IMR-90 (cell line): ENCODE data around the gene RTN4RL2. TPM values are rescaled to one million over a fixed set of nuclear protein-coding genes. Genes with fewer than 3 reads are reported as not detected.

Experiments used
- ATAC-seq: fragments of 200-7000 bp; cut with Tn5 transposase; 2 replicates; pipeline ENCODE4 v1.9.1; 2020; ENCODE audit warnings: low read depth, mild to moderate bottlenecking, moderate library complexity
- BruUV-seq: library from RNA; stranded (reverse); fragments of 400-500 nt; replicated peaks from 2 replicates; lab custom pipeline; 2021; lab: Mats Ljungman, UMichigan
- CTCF ChIA-PET: fragments of 300-600 bp; formaldehyde crosslinking; extraction: SDS; loops from one replicate; lab custom pipeline; 2021; ENCODE audit warnings: antibody characterized with exemption; lab: Yijun Ruan, JAX
- POLR2A ChIA-PET: fragments of 300-600 bp; sonication (Branson Sonifier 250); formaldehyde crosslinking; loops from one replicate; lab custom pipeline; 2022; ENCODE audit warnings: antibody characterized with exemption; ENCODE audit not compliant: unreplicated experiment; lab: Charles Lee
- DNase-seq: peaks from one replicate; pipeline ENCODE4 v3.0.0; 2013
- H2AFZ ChIP-seq: replicated peaks from 2 replicates; pipeline ENCODE3; 2013; ENCODE audit warnings: low read length, mild to moderate bottlenecking; ENCODE audit not compliant: poor library complexity
- H2AK5ac ChIP-seq: 2 replicates; pipeline ENCODE4 v1.6.1; 2013; ENCODE audit warnings: low read depth, low read length, inconsistent platforms
- H2AK9ac ChIP-seq: replicated peaks from 2 replicates; pipeline ENCODE3; 2013; ENCODE audit warnings: mild to moderate bottlenecking, low read depth, low read length, moderate library complexity; ENCODE audit not compliant: poor library complexity
- H2BK120ac ChIP-seq: 2 replicates; pipeline ENCODE4 v1.6.1; 2013; ENCODE audit warnings: low read depth, low read length, inconsistent platforms
- H2BK15ac ChIP-seq: 3 replicates; pipeline ENCODE4 v1.6.1; 2013; ENCODE audit warnings: low read depth, low read length, inconsistent platforms
- H2BK20ac ChIP-seq: 2 replicates; pipeline ENCODE4 v1.6.1; 2013; ENCODE audit warnings: low read depth, mild to moderate bottlenecking, inconsistent platforms, low read length, moderate library complexity
- H2BK5ac ChIP-seq: 2 replicates; pipeline ENCODE4 v1.6.1; 2013; ENCODE audit warnings: mild to moderate bottlenecking, low read depth, low read length, inconsistent platforms; ENCODE audit not compliant: poor library complexity, severe bottlenecking
- H3K14ac ChIP-seq: replicated peaks from 2 replicates; pipeline ENCODE4 v1.6.1; 2013; ENCODE audit warnings: low read depth, low read length, inconsistent platforms
- H3K18ac ChIP-seq: 2 replicates; pipeline ENCODE4 v1.6.1; 2013; ENCODE audit warnings: low read depth, low read length, control low read depth
- H3K23ac ChIP-seq: 2 replicates; pipeline ENCODE4 v1.6.1; 2013; ENCODE audit warnings: low read depth, low read length, inconsistent platforms
- H3K27ac ChIP-seq: 2 replicates; pipeline ENCODE4 v1.5.1; 2013; ENCODE audit warnings: mild to moderate bottlenecking, control low read depth, low read length; ENCODE audit not compliant: insufficient read depth
- H3K27me3 ChIP-seq: 2 replicates; pipeline ENCODE4 v1.6.1; 2013; ENCODE audit warnings: low read length; ENCODE audit not compliant: control insufficient read depth, insufficient read depth
- H3K36me3 ChIP-seq: 2 replicates; pipeline ENCODE4 v1.6.1; 2013; ENCODE audit warnings: low read length, mixed read lengths; ENCODE audit not compliant: control insufficient read depth, insufficient read depth
- H3K4ac ChIP-seq: 2 replicates; pipeline ENCODE4 v1.6.1; 2013; ENCODE audit warnings: low read depth, low read length, inconsistent platforms
- H3K4me1 ChIP-seq: 2 replicates; pipeline ENCODE4 v1.6.1; 2013; ENCODE audit warnings: low read length, mixed read lengths; ENCODE audit not compliant: control insufficient read depth, insufficient read depth
- H3K4me2 ChIP-seq: 2 replicates; pipeline ENCODE4 v1.6.1; 2013; ENCODE audit warnings: low read depth, mild to moderate bottlenecking, control low read depth, low read length, moderate library complexity
- H3K4me3 ChIP-seq: 2 replicates; pipeline ENCODE4 v1.5.1; 2013; ENCODE audit warnings: low read depth, mild to moderate bottlenecking, control low read depth, low read length, moderate library complexity; ENCODE audit not compliant: insufficient read depth
- H3K56ac ChIP-seq: 2 replicates; pipeline ENCODE4 v1.6.1; 2013; ENCODE audit warnings: low read length, inconsistent platforms; ENCODE audit not compliant: insufficient read depth; ENCODE audit errors: extremely low read depth
- H3K79me1 ChIP-seq, 2 experiments: 2 replicates each; pipeline ENCODE4 v1.6.1; 2013; ENCODE audit warnings: low read length in 2 of 2, inconsistent platforms in 1 of 2, low read depth in 1 of 2
- H3K9ac ChIP-seq: 2 replicates; pipeline ENCODE4 v1.6.1; 2013; ENCODE audit warnings: low read depth, low read length, control low read depth
- H3K9me1 ChIP-seq: 2 replicates; pipeline ENCODE4 v1.6.1; 2013; ENCODE audit warnings: low read length, inconsistent platforms; ENCODE audit not compliant: insufficient read depth
- H3K9me3 ChIP-seq: 2 replicates; pipeline ENCODE4 v1.6.1; 2013; ENCODE audit warnings: low read length; ENCODE audit not compliant: control insufficient read depth, insufficient read depth
- H4K20me1 ChIP-seq: 2 replicates; pipeline ENCODE4 v1.6.1; 2013; ENCODE audit warnings: low read length, inconsistent platforms; ENCODE audit not compliant: insufficient read depth
- H4K5ac ChIP-seq: 2 replicates; pipeline ENCODE4 v1.6.1; 2013; ENCODE audit warnings: mild to moderate bottlenecking, low read depth, low read length, control low read depth
- H4K8ac ChIP-seq, 2 experiments: 2 replicates each; pipeline ENCODE4 v1.6.1; 2013; ENCODE audit warnings: low read depth in 2 of 2, low read length in 2 of 2, control low read depth in 1 of 2, inconsistent platforms in 1 of 2
- H4K91ac ChIP-seq: 2 replicates; pipeline ENCODE4 v1.6.1; 2013; ENCODE audit warnings: low read depth, low read length, inconsistent platforms; ENCODE audit not compliant: insufficient read depth
- FOS ChIP-seq: fragments of 150-350 bp; IDR thresholded peaks from 2 replicates; pipeline ENCODE4 v1.6.1; 2016; ENCODE audit warnings: low read depth, low read length
- MAFK ChIP-seq: IDR thresholded peaks from 2 replicates; pipeline ENCODE4 v1.6.1; 2012; ENCODE audit warnings: low read depth, low read length, improper control_type of control experiment
- MAZ ChIP-seq: IDR thresholded peaks from 2 replicates; pipeline ENCODE4 v1.6.1; 2012; ENCODE audit warnings: low read depth, mild to moderate bottlenecking, low read length, improper control_type of control experiment, moderate library complexity, borderline replicate concordance
- MXI1 ChIP-seq: IDR thresholded peaks from 2 replicates; pipeline ENCODE4 v1.6.1; 2012; ENCODE audit warnings: low read depth, mild to moderate bottlenecking, low read length, moderate library complexity, borderline replicate concordance
- NFE2L2 ChIP-seq: fragments of 150-350 bp; IDR thresholded peaks from 2 replicates; pipeline ENCODE4 v1.6.1; 2016; ENCODE audit warnings: low read depth, mild to moderate bottlenecking, low read length
- POLR2A ChIP-seq: IDR thresholded peaks from 2 replicates; pipeline ENCODE4 v1.6.1; 2012; ENCODE audit warnings: mild to moderate bottlenecking, low read depth, low read length
- RFX5 ChIP-seq: IDR thresholded peaks from 2 replicates; pipeline ENCODE4 v1.8.0; 2012; ENCODE audit warnings: low read depth, mild to moderate bottlenecking, low read length, moderate library complexity
- SMC3 ChIP-seq: fragments of 150-350 bp; IDR thresholded peaks from 2 replicates; pipeline ENCODE4 v1.6.1; 2016; ENCODE audit warnings: low read depth, mild to moderate bottlenecking, antibody characterized with exemption, low read length, moderate library complexity
- whole genome bisulfite sequencing, 2 experiments: methylation state at CpG; one replicate each; pipeline versions ENCODE4 v1.1.5 to v1.1.7; 2013; ENCODE audit warnings: missing lambda C conversion rate in 2 of 2; ENCODE audit not compliant: insufficient read length in 1 of 2; ENCODE audit errors: extremely low coverage in 2 of 2; 5-methylcytosine and 5-hydroxymethylcytosine counted together
- dilution Hi-C: fragments of 300-500 bp; cut with HindIII; formaldehyde crosslinking; loops from one replicate; pipeline ENCODE4 v1.14.3; 2018; ENCODE audit warnings: low sequenced_read_pairs; ENCODE audit not compliant: unreplicated experiment
- in situ Hi-C: fragments of 300-500 bp; cut with MboI; formaldehyde crosslinking; loops from 3 replicates; pipeline ENCODE4 v1.14.3; 2019; ENCODE audit warnings: low sequenced_read_pairs, inconsistent platforms, mixed read lengths
- intact Hi-C: fragments of 100-400 bp; cut with micrococcal nuclease; formaldehyde crosslinking; loops from 2 replicates; pipeline ENCODE4 v1.10.0; 2022
- polyA plus RNA-seq, 3 experiments: library from polyadenylated mRNA; depleted of rRNA; stranded (reverse); fragments of >200 nt; gene quantifications; 2 replicates each; pipeline ENCODE4 v1.2.3, GENCODE V29; 2012; ENCODE audit warnings: low replicate concordance in 1 of 3
- total RNA-seq: library from RNA; depleted of rRNA; stranded (reverse); fragments of >200 nt; gene quantifications from 2 replicates; pipeline ENCODE4 v1.2.3, GENCODE V29; 2012
- TF ChIP-seq, protein P1 (sequence below): fragments of 150-350 bp; IDR thresholded peaks from 2 replicates; pipeline ENCODE4 v1.6.1; 2017; ENCODE audit warnings: mild to moderate bottlenecking, antibody characterized with exemption, low read length, low read depth

RTN4RL2 gene
- total and polyA plus RNA-seq, 2 of the 4 experiments (the other 2 are of a cell fraction): 1.5 TPM; not detected in 1

DNA sequence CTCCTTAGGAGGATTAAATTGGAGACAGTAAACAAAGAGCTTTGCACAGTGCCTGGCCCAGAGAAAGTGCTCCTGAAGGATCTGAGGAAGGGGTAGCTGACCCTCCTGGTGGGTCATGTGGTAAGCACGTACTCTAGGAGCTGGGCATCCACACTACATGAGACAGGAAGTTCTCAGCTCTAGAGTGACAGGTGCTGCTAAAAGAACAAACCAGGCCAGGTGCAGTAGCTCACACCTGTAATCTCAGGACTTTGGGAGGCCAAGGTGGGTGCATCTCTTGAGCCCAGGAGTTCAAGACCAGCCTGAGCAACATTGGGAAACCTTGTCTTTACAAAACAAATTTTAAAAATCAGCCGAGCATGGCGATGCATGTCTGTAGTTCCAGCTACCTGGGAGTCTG, 42.0 kb downstream of the RTN4RL2 start:
- H2BK5ac ChIP-seq: no peak overlapping the region
- no peaks in the 10 kb centered on the region for H3K9me3 ChIP-seq
- no peak overlapping the region for H2AK5ac ChIP-seq
- H3K36me3 ChIP-seq: peaks cover 21% of the 10 kb centered on the region
- H3K9me1 ChIP-seq: peaks cover 13% of the 10 kb centered on the region; the same call in 1 of the 2 replicates
- no peak overlapping the region for H3K9ac ChIP-seq
- no peak overlapping the region for H3K56ac ChIP-seq
- H3K4me2 ChIP-seq: no peak overlapping the region
- H2AFZ ChIP-seq: no peak overlapping the region
- H3K18ac ChIP-seq: no peak overlapping the region
- WGBS, 2 experiments: 100% methylated on average over 1 of the region's 3 CpGs; no CpG with 5 or more reads in 1 of the 2 experiments
- H3K27ac ChIP-seq: no peak overlapping the region
- no peak overlapping the region for H2BK15ac ChIP-seq
- H3K23ac ChIP-seq: no peak overlapping the region
- H4K8ac ChIP-seq: no peak overlapping the region
- H3K27me3 ChIP-seq: no peaks in the 10 kb centered on the region
- H3K4ac ChIP-seq: no peak overlapping the region
- intact Hi-C loops: no loop called here
- H3K4me1 ChIP-seq: peaks cover 15% of the 10 kb centered on the region
- H3K79me1 ChIP-seq: peaks cover 3 to 31% of the 10 kb centered on the region in 2 experiments; a peak in 3 of 4 replicates
- H4K20me1 ChIP-seq: no peaks in the 10 kb centered on the region; the same call in 1 of the 2 replicates
- no peak overlapping the region for H4K5ac ChIP-seq
- H2AK9ac ChIP-seq: no peak overlapping the region
- dilution Hi-C loops: no loop called here
- H2BK120ac ChIP-seq: no peak overlapping the region
- ATAC-seq (no peak), DNase-seq (no peak)
- ChIA-PET POLR2A (no interaction called here), CTCF (interaction anchor here (1.0 to 1.9 kb wide), 2 partner anchors 9 to 25 kb away, joined by 5 to 12 read pairs; no protein-coding TSS in a partner anchor)
- H3K4me3 ChIP-seq: no peak overlapping the region
- no peak overlapping the region for H3K14ac ChIP-seq
- TF ChIP-seq, protein P1, sequence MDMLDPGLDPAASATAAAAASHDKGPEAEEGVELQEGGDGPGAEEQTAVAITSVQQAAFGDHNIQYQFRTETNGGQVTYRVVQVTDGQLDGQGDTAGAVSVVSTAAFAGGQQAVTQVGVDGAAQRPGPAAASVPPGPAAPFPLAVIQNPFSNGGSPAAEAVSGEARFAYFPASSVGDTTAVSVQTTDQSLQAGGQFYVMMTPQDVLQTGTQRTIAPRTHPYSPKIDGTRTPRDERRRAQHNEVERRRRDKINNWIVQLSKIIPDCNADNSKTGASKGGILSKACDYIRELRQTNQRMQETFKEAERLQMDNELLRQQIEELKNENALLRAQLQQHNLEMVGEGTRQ: no peak
- no peak for TF ChIP-seq POLR2A
- no peak for TF ChIP-seq MAZ
- no peak for TF ChIP-seq RFX5
- TF ChIP-seq FOS: no peak
- no peak for TF ChIP-seq SMC3
- no peak for TF ChIP-seq MAFK
- TF ChIP-seq NFE2L2: no peak
- TF ChIP-seq MXI1: no peak
- no TSS peak for BruUV-seq
- H2BK20ac ChIP-seq: no peak overlapping the region
- no peak overlapping the region for H4K91ac ChIP-seq
- in situ Hi-C loops: loop anchor here (25.0 kb wide), 1 partner anchor 665 kb away; no protein-coding TSS in a partner anchor
